Measurements from ENCODE around the gene GPHN. TPM values are rescaled to one million over a fixed set of nuclear protein-coding genes. Genes with fewer than 3 reads are reported as not detected.
"Not testable (repeated sequence)": the region's sequence is repeated elsewhere in the genome, so short reads cannot be mapped to it uniquely, and the experiment has no call there.

GPHN gene
- total RNA-seq, 2 experiments from 2014 or later = 16.0 to 17.6 TPM

GRCh38 chr14:66837436-66837835 is 329.5 kb downstream of the GPHN start:
- H3K36me3 Mint-ChIP-seq; H3K9me3 Mint-ChIP-seq; H3K4me1 Mint-ChIP-seq; DNase-seq; POLR2A ChIA-PET; H3K27ac Mint-ChIP-seq; H3K27me3 Mint-ChIP-seq; H3K4me3 Mint-ChIP-seq; ATAC-seq (ENCODE audit: low read depth): not testable (repeated sequence)

GRCh38 chr14:66842911-66843512 is 335.1 kb downstream of the GPHN start:
- H3K27me3 Mint-ChIP-seq = no peaks in the 10 kb centered on the region
- ATAC-seq (ENCODE audit: low read depth) (no peak), DNase-seq (no peak)
- POLR2A ChIA-PET = no interaction called here
- H3K36me3 Mint-ChIP-seq = no peaks in the 10 kb centered on the region
- no peak overlapping the region for H3K4me3 Mint-ChIP-seq
- no peaks in the 10 kb centered on the region for H3K9me3 Mint-ChIP-seq
- H3K27ac Mint-ChIP-seq = no peak overlapping the region
- H3K4me1 Mint-ChIP-seq = no peaks in the 10 kb centered on the region

GRCh38 chr14:66850258-66850888 is 342.4 kb downstream of the GPHN start:
- no peak overlapping the region for H3K27ac Mint-ChIP-seq
- no peaks in the 10 kb centered on the region for H3K9me3 Mint-ChIP-seq
- ATAC-seq (ENCODE audit: low read depth) (no peak), DNase-seq (no peak)
- H3K4me1 Mint-ChIP-seq = no peaks in the 10 kb centered on the region
- H3K4me3 Mint-ChIP-seq = no peak overlapping the region
- H3K36me3 Mint-ChIP-seq = no peaks in the 10 kb centered on the region
- H3K27me3 Mint-ChIP-seq = no peaks in the 10 kb centered on the region
- POLR2A ChIA-PET = no interaction called here

- H3K27ac Mint-ChIP-seq = no peak overlapping the region
- no peak for ATAC-seq (ENCODE audit: low read depth)
- H3K4me1 Mint-ChIP-seq = no peaks in the 10 kb centered on the region
- peaks cover 2% of the 10 kb centered on the region for H3K36me3 Mint-ChIP-seq
- H3K27me3 Mint-ChIP-seq = no peaks in the 10 kb centered on the region
- DNase-seq = no peak
- H3K4me3 Mint-ChIP-seq = no peak overlapping the region
- no peaks in the 10 kb centered on the region for H3K9me3 Mint-ChIP-seq
- POLR2A ChIA-PET = no interaction called here
Measured at GRCh38 chr14:66853311-66853710, 345.4 kb downstream of the GPHN start.

- no peaks in the 10 kb centered on the region for H3K4me1 Mint-ChIP-seq
- H3K27me3 Mint-ChIP-seq = no peaks in the 10 kb centered on the region
- peaks cover 6% of the 10 kb centered on the region for H3K9me3 Mint-ChIP-seq
- POLR2A ChIA-PET = no interaction called here
- ATAC-seq (ENCODE audit: low read depth) (no peak), DNase-seq (no peak)
- no peak overlapping the region for H3K27ac Mint-ChIP-seq
- no peak overlapping the region for H3K4me3 Mint-ChIP-seq
- peaks cover 2% of the 10 kb centered on the region for H3K36me3 Mint-ChIP-seq
Measured at GRCh38 chr14:66857867-66858266, 349.9 kb downstream of the GPHN start.

GRCh38 chr14:66859063-66859671 is 351.2 kb downstream of the GPHN start:
- ATAC-seq (ENCODE audit: low read depth) (no peak), DNase-seq (no peak)
- Mint-ChIP-seq H3K36me3 (peaks cover 2% of the 10 kb centered on the region), H3K27me3 (no peaks in the 10 kb centered on the region), H3K4me3 (no peak overlapping the region), H3K9me3 (peaks cover 6% of the 10 kb centered on the region), H3K27ac (no peak overlapping the region), H3K4me1 (no peaks in the 10 kb centered on the region)
- POLR2A ChIA-PET = no interaction called here

- POLR2A ChIA-PET = no interaction called here
- H3K9me3 Mint-ChIP-seq = peaks cover 10% of the 10 kb centered on the region
Measured at GRCh38 chr14:66881596-66881995, 373.6 kb downstream of the GPHN start.

GRCh38 chr14:66884149-66884548 is 376.2 kb downstream of the GPHN start:
- ATAC-seq (ENCODE audit: low read depth) (no peak), DNase-seq (no peak)
- Mint-ChIP-seq H3K27me3 (no peaks in the 10 kb centered on the region), H3K36me3 (peaks cover 14% of the 10 kb centered on the region), H3K9me3 (peaks cover 7% of the 10 kb centered on the region), H3K27ac (no peak overlapping the region), H3K4me3 (no peak overlapping the region), H3K4me1 (no peaks in the 10 kb centered on the region)
- POLR2A ChIA-PET = no interaction called here

More at GRCh38 chr14:66881596-66881995, 373.6 kb downstream of the GPHN start:
- no peak overlapping the region for H3K27ac Mint-ChIP-seq
- H3K36me3 Mint-ChIP-seq = peaks cover 6% of the 10 kb centered on the region
- no peaks in the 10 kb centered on the region for H3K4me1 Mint-ChIP-seq
- H3K27me3 Mint-ChIP-seq = no peaks in the 10 kb centered on the region
- DNase-seq = no peak
- H3K4me3 Mint-ChIP-seq = no peak overlapping the region
- ATAC-seq (ENCODE audit: low read depth) = no peak

GRCh38 chr14:66900719-66901118 is 392.8 kb downstream of the GPHN start:
- no peak overlapping the region for H3K27ac Mint-ChIP-seq
- no peaks in the 10 kb centered on the region for H3K4me1 Mint-ChIP-seq
- H3K4me3 Mint-ChIP-seq = no peak overlapping the region
- peaks cover 3% of the 10 kb centered on the region for H3K36me3 Mint-ChIP-seq
- no peaks in the 10 kb centered on the region for H3K27me3 Mint-ChIP-seq
- H3K9me3 Mint-ChIP-seq = peaks cover 11% of the 10 kb centered on the region
- ATAC-seq (ENCODE audit: low read depth) = no peak
- POLR2A ChIA-PET = no interaction called here
- DNase-seq = no peak

GRCh38 chr14:66910311-66910840 is 402.4 kb downstream of the GPHN start:
- Mint-ChIP-seq H3K36me3 (peaks cover 4% of the 10 kb centered on the region), H3K9me3 (peaks cover 3% of the 10 kb centered on the region), H3K4me3 (no peak overlapping the region), H3K27me3 (no peaks in the 10 kb centered on the region), H3K27ac (no peak overlapping the region), H3K4me1 (no peaks in the 10 kb centered on the region)
- ATAC-seq (ENCODE audit: low read depth) (no peak), DNase-seq (no peak)
- POLR2A ChIA-PET = no interaction called here

GRCh38 chr14:66916421-66916820 is 408.5 kb downstream of the GPHN start:
- POLR2A ChIA-PET = no interaction called here
- H3K36me3 Mint-ChIP-seq = peaks cover 17% of the 10 kb centered on the region
- ATAC-seq (ENCODE audit: low read depth) (no peak), DNase-seq (no peak)
- no peak overlapping the region for H3K27ac Mint-ChIP-seq
- H3K9me3 Mint-ChIP-seq = peaks cover 2% of the 10 kb centered on the region
- no peak overlapping the region for H3K4me3 Mint-ChIP-seq
- H3K4me1 Mint-ChIP-seq = no peaks in the 10 kb centered on the region
- no peaks in the 10 kb centered on the region for H3K27me3 Mint-ChIP-seq

- DNase-seq = no peak
- H3K27ac Mint-ChIP-seq = no peak overlapping the region
- H3K4me3 Mint-ChIP-seq = no peak overlapping the region
- no peaks in the 10 kb centered on the region for H3K4me1 Mint-ChIP-seq
- H3K27me3 Mint-ChIP-seq = no peaks in the 10 kb centered on the region
- ATAC-seq (ENCODE audit: low read depth) = no peak
- peaks cover 24% of the 10 kb centered on the region for H3K36me3 Mint-ChIP-seq
- H3K9me3 Mint-ChIP-seq = peaks cover 2% of the 10 kb centered on the region
- POLR2A ChIA-PET = no interaction called here
Measured at GRCh38 chr14:66918527-66918926, 410.6 kb downstream of the GPHN start.

GRCh38 chr14:66920196-66920595 is 412.2 kb downstream of the GPHN start:
- Mint-ChIP-seq H3K4me1 (no peaks in the 10 kb centered on the region), H3K27me3 (no peaks in the 10 kb centered on the region), H3K27ac (no peak overlapping the region), H3K36me3 (peaks cover 25% of the 10 kb centered on the region), H3K9me3 (peaks cover 2% of the 10 kb centered on the region), H3K4me3 (no peak overlapping the region)
- no peak for ATAC-seq (ENCODE audit: low read depth)
- POLR2A ChIA-PET = no interaction called here
- DNase-seq = no peak

- Mint-ChIP-seq H3K4me1 (no peaks in the 10 kb centered on the region), H3K9me3 (peaks cover 7% of the 10 kb centered on the region), H3K27me3 (no peaks in the 10 kb centered on the region), H3K36me3 (peaks cover 31% of the 10 kb centered on the region), H3K27ac (no peak overlapping the region), H3K4me3 (no peak overlapping the region)
- POLR2A ChIA-PET = no interaction called here
- DNase-seq = no peak
- no peak for ATAC-seq (ENCODE audit: low read depth)
Measured at GRCh38 chr14:66923251-66923650, 415.3 kb downstream of the GPHN start.
